NCI-H345 treated with DMSO at 0.1 percent for 48 hours (cell line): ENCODE results near the gene IL25.
"Not testable (repeated sequence)": the region's sequence is repeated elsewhere in the genome, so short reads cannot be mapped to it uniquely, and the experiment has no call there.

Experiments used
- DNase-seq: peaks from one replicate; lab custom pipeline; 2025; ENCODE audit not compliant: unreplicated experiment; lab: John Stamatoyannopoulos, UW

IL25 gene

GRCh38 chr14:23371865-23372264, 744 bp upstream of the IL25 start:
- no peak for DNase-seq

- no peak for DNase-seq
Observed at GRCh38 chr14:23373041-23373440, 432 bp downstream of the IL25 start.

GRCh38 chr14:23375527-23376251, 3.1 kb downstream of the IL25 start:
- no peak for DNase-seq

GRCh38 chr14:23376482-23377197, 4.0 kb downstream of the IL25 start, which contains the start of gene CMTM5:
Gene CMTM5, plus strand, starts transcription at chr14:23377046. Its CDS starts 206 bp downstream, at chr14:23377252.
- DNase-seq = no peak

DNA sequence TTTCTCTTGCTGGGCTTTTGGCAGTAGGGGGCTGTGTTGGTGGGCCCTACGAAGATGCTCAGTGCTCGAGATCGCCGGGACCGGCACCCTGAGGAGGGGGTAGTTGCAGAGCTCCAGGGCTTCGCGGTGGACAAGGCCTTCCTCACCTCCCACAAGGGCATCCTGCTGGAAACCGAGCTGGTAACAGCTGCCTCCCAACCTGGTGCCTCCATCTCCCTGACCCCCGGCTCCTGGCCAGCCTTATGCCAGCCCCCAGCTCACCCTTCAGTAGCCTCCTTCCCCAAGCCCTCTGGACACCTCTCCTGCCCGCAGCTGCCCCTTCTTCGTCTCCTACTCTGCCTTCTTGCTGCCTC, 4.6 kb downstream of the IL25 start:
- DNase-seq = no peak

DNA sequence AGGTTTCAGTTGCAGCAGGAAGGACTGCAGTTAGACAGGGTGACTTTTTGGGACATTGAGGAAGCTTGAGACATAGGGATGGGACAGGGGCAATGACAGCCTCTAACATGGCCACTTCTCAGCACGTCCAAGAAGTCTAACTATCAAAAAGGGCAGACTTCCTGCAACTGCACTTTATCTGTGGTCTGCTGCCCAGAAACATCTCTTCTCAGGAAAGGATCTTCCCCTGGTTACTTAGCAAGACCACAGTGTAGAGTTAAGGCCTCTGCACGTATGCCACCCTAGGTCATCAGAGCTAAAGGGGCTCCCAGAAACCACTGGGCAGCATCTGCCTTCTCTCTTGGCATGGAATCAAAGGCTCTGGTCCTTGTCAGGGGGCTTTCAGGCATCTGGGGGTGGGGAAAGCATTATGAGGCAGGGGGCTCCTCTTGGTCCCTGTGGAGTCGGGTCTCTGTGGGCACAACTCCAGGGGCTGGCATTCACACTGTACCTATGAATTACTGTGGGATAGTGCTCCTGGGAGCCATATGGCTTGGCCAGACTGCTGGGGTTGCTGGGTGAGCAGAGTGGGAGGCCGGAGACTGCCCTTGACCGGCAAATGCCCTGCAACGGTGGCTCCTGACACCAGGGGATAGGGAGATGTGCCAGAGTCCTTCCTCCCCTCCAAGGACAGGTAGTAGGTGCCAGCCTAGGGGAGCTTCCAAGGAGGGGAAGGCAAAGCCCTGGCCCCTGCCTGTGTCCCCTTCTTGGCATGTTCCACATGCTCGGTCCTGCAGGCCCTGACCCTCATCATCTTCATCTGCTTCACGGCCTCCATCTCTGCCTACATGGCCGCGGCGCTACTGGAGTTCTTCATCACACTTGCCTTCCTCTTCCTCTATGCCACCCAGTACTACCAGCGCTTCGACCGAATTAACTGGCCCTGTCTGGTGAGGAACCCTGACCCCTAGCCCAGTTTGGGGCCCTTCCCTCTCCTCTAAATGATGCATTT, 5.3 kb downstream of the IL25 start:
- no peak for DNase-seq

- DNase-seq = no peak
Observed at GRCh38 chr14:23378612-23379220, 6.1 kb downstream of the IL25 start.

DNA sequence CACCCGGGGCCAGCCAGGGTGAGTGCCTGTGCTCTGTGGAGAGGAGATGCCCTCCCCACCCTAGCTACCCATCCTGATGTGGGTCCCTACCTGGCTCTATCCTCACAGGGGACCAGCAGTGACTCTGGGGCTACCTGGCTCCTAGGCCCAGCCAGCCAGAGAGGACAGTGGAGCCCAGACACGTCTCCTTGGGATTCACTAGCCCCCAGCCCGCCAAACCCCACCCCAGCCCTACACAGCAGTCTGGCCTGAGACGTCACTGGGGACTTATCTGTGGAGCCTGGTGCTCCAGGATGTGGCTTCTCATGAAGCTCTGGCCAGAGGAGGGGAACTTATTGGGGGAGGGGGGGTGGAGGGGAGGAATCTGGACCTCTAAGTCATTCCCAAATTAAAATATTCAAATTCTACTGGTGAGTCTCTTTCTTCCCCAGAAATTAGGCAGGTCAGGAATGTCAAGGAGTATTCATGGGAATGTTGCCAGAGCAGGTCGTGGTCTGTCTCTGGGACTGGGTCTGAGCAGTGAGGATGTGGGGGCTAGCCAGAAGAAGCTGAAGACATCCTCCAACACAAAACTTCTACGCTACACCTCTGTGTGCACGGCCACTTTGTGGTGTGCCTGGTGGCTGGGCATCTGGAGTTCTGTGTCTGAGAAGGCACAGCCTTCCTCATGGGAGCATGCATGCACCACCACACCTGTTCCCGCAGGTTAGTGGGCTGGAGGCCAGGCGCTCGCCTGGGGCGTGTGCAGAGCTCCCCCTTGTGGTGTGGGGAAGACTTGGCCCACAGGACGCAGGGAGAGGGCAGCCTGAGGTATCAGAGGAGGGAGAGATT, 7.0 kb downstream of the IL25 start:
- peak; percentile 27 for DNase-seq

DNA sequence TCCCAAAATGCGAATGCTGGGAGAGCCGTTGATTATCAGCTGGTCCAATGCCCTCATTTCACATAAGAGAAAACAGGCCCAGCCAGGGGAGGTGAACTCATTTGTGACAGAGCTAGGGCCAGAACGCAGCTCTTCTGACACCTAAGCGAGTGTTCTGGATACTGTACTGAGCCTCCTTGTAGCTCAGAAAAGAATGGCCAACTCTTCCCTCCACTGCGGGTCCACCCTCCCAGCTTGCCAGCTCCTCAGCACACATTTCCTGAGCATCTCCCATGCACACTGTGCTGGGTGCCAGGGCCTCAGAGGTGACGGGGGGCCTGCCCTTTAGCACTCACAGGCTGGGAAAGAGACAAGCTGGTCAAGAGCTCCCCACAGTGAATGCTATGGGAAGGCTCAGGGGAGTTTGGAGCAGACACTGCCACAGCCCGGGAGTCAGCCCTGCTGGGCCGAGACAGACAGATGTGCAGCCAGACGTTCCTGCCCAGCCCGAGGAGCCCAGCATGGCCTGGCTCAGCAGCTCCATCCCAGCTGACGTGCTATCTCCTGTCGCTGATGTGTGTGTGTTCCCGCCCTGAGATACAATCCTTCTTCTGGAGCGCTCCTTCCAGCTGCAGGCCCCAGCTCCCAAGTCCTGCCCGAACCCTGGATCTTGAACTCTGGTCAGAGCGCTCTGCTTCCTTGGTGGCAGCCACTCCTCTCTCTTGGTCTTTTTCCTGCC, 7.7 kb downstream of the IL25 start:
- DNase-seq = no peak

GRCh38 chr14:23380976-23381375, 8.4 kb downstream of the IL25 start:
- no peak for DNase-seq

DNA sequence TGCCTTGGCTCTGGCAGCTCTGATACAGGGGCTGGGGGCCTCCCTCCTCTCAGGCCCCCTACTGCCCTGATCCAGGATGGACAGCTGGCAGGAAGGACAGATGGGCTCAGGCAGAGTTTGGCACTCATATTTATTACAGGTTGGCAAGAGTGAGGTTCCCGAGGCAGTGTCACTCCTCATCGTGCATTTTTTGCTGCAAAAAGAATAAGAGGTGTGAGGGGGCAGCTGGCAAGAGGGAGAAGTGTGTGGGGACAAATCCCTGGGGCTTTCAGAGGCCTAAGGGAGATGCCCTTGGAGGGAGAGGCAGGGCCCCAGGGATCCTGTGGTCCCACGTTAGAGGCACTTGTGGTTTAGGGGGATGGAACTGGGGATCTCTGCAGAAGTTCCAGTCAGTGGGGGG, 9.3 kb downstream of the IL25 start:
- peak; percentile 100 for DNase-seq

GRCh38 chr14:23382276-23382675, 9.7 kb downstream of the IL25 start:
- no peak for DNase-seq

GRCh38 chr14:23382731-23383440, 10.3 kb downstream of the IL25 start:
- no peak for DNase-seq

- no peak for DNase-seq
Observed at GRCh38 chr14:23384364-23385080, 11.9 kb downstream of the IL25 start.

- no peak for DNase-seq
Observed at GRCh38 chr14:23385244-23385641, 12.6 kb downstream of the IL25 start.

- no peak for DNase-seq
Observed at GRCh38 chr14:23385642-23386265, 13.1 kb downstream of the IL25 start.

DNA sequence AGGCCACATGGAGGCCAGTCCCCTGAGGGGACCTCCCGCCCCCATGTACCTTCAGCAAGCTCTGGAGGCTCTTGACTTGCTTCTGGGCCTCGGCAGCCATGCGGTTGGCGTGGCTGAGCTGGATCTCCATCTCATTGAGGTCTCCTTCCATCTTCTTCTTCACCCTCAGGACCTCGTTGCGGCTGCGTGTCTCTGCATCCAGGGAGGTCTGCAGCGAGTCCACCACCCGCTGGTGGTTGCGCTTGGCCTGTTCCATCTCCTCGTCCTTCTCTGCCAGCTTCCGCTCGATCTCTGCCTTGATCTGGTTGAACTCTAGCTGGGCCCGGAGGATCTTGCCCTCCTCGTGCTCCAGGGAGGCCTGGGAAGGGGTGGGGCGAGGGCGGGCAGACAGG, 13.7 kb downstream of the IL25 start:
- DNase-seq = not testable (repeated sequence)

DNA sequence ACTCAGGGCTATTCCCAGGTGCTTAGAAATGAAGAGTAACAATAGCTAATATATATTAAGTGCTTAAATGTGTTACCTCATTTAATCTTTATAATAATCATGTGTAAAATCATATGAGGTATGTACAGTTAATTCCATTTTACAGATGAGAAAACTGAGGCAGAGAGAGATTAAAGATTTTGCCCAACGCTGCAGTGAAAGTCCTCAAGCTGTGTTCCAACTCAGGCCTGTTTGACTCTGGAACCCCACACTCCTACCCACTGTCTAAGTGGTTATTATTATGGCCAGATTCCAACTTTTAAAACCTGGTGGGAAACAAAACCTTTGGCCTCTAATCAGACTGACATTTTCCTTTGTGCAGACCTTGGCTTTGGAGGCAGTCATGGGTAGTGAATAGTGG, 14.4 kb downstream of the IL25 start:
- no peak for DNase-seq
